SK-N-DZ (cell line): Measurements from ENCODE around the gene RBP3.

Experiments
- DNase-seq: peaks from one replicate; pipeline ENCODE4 v3.0.0-alpha.2; 2015; ENCODE audit warnings: low spot score

The RBP3 gene

GRCh38 chr10:47318706-47319105, 29.5 kb upstream of the RBP3 start:
- no peak for DNase-seq

- no peak for DNase-seq
These were observed 28.4 kb upstream of the RBP3 start for GRCh38 chr10:47319784-47320183.

GRCh38 chr10:47320812-47321211, 27.4 kb upstream of the RBP3 start:
- DNase-seq = no peak

GRCh38 chr10:47321521-47322195, 26.5 kb upstream of the RBP3 start:
- no peak for DNase-seq

- DNase-seq = no peak
These were observed 25.7 kb upstream of the RBP3 start, which contains the start of gene GDF2 for GRCh38 chr10:47322300-47323061. Gene GDF2 (plus strand): TSS chr10:47322454. CDS start chr10:47322669, 215 bp downstream.

GRCh38 chr10:47323087-47323486, 25.1 kb upstream of the RBP3 start:
- DNase-seq = no peak

- DNase-seq = no peak
These were observed 24.4 kb upstream of the RBP3 start for GRCh38 chr10:47323636-47324296.

- no peak for DNase-seq
These were observed 22.6 kb upstream of the RBP3 start for GRCh38 chr10:47325303-47326291.

- no peak for DNase-seq
These were observed 21.7 kb upstream of the RBP3 start for GRCh38 chr10:47326306-47326926.

GRCh38 chr10:47326927-47327330, 21.2 kb upstream of the RBP3 start:
- no peak for DNase-seq

GRCh38 chr10:47329855-47330254, 18.3 kb upstream of the RBP3 start:
- no peak for DNase-seq

- no peak for DNase-seq
These were observed 17.8 kb upstream of the RBP3 start for GRCh38 chr10:47330366-47330765.

GRCh38 chr10:47330804-47331203, 17.4 kb upstream of the RBP3 start:
- DNase-seq = no peak

- DNase-seq = no peak
These were observed 16.7 kb upstream of the RBP3 start for GRCh38 chr10:47331491-47331890.

GRCh38 chr10:47331954-47332353, 16.2 kb upstream of the RBP3 start:
- DNase-seq = no peak

- no peak for DNase-seq
These were observed 15.8 kb upstream of the RBP3 start for GRCh38 chr10:47332371-47332770.

GRCh38 chr10:47332946-47333345, 15.2 kb upstream of the RBP3 start:
- no peak for DNase-seq

GRCh38 chr10:47333532-47333931, 14.6 kb upstream of the RBP3 start:
- DNase-seq = no peak

- DNase-seq = no peak
These were observed 13.5 kb upstream of the RBP3 start for GRCh38 chr10:47334466-47335295.

- DNase-seq = no peak
These were observed 12.3 kb upstream of the RBP3 start for GRCh38 chr10:47335906-47336305.
